SK-N-SH (cell line): Measurements from ENCODE around the gene PANK4. TPM values are rescaled to one million over a fixed set of nuclear protein-coding genes. Genes with fewer than 3 reads are reported as not detected.

Experiments used
- CTCF ChIA-PET: fragments of 300-600, 350-600 bp; formaldehyde crosslinking; extraction: SDS; loops from one replicate; lab custom pipeline; 2021; lab: Yijun Ruan, JAX
- POLR2A ChIA-PET: fragments of 350-600 bp; sonication (Branson Sonifier 250); formaldehyde crosslinking; extraction: SDS; loops from one replicate; lab custom pipeline; 2020; ENCODE audit warnings: antibody characterized with exemption, inconsistent platforms; lab: Yijun Ruan, JAX
- DNase-seq: peaks from one replicate; pipeline ENCODE4 v3.0.0; 2012
- H2AFZ ChIP-seq: fragments of 200-600 bp; sonication (generic); 2 replicates; pipeline ENCODE4 v1.8.1; 2016; ENCODE audit warnings: antibody characterized with exemption, mild to moderate bottlenecking, low read depth
- H3F3A ChIP-seq: fragments of 200-600 bp; sonication (generic); replicated peaks from 2 replicates; pipeline ENCODE3; 2016; ENCODE audit warnings: antibody characterized with exemption, mild to moderate bottlenecking; ENCODE audit not compliant: insufficient read depth
- H3K27ac ChIP-seq, 2 experiments: fragments of 200-500 bp in 1 of 2; fragments of 200-600 bp in 1 of 2; sonication (Bioruptor generic) in 1 of 2; sonication (generic), shearing (Covaris generic) in 1 of 2; 2 replicates each; pipeline versions ENCODE4 v1.5.1 to v1.6.1; 2014 to 2016; ENCODE audit warnings: low read depth in 2 of 2, inconsistent platforms in 1 of 2, low read length in 1 of 2, mild to moderate bottlenecking in 1 of 2, mixed read lengths in 1 of 2
- H3K27me3 ChIP-seq: fragments of 200-600 bp; sonication (generic), shearing (Covaris generic); 2 replicates; pipeline ENCODE4 v1.6.1; 2016; ENCODE audit warnings: mixed run types; ENCODE audit not compliant: insufficient read depth
- H3K36me3 ChIP-seq, 2 experiments: fragments of 200-500 bp in 1 of 2; fragments of 200-600 bp in 1 of 2; sonication (Bioruptor generic) in 1 of 2; sonication (generic) in 1 of 2; replicated peaks in 1 of 2; 2 replicates each; pipeline versions ENCODE3 to v1.5.1; 2014 to 2016; ENCODE audit warnings: low read length in 1 of 2, mild to moderate bottlenecking in 1 of 2; ENCODE audit not compliant: insufficient read depth in 2 of 2, control insufficient read depth in 1 of 2
- H3K4me1 ChIP-seq, 2 experiments: fragments of 200-500 bp in 1 of 2; fragments of 200-600 bp in 1 of 2; sonication (Bioruptor generic) in 1 of 2; sonication (generic), shearing (Covaris generic) in 1 of 2; 2 replicates each; pipeline versions ENCODE4 v1.5.1 to v1.6.1; 2014 to 2016; ENCODE audit warnings: low read depth in 1 of 2, low read length in 1 of 2, mixed run types in 1 of 2; ENCODE audit not compliant: insufficient read depth in 2 of 2, control insufficient read depth in 1 of 2
- H3K4me2 ChIP-seq: fragments of 200-600 bp; sonication (generic), shearing (Covaris generic); 2 replicates; pipeline ENCODE4 v1.6.1; 2017; ENCODE audit warnings: mixed run types
- H3K4me3 ChIP-seq, 2 experiments: fragments of 200-500 bp in 1 of 2; fragments of 200-600 bp in 1 of 2; sonication (Bioruptor generic) in 1 of 2; sonication (generic), shearing (Covaris generic) in 1 of 2; 2 replicates each; pipeline versions ENCODE4 v1.5.1 to v1.8.1; 2014 to 2016; ENCODE audit warnings: low read depth in 2 of 2, inconsistent platforms in 1 of 2, low read length in 1 of 2, mild to moderate bottlenecking in 1 of 2, mixed read lengths in 1 of 2, moderate library complexity in 1 of 2
- H3K79me2 ChIP-seq: fragments of 200-600 bp; sonication (generic); 2 replicates; pipeline ENCODE4 v1.8.1; 2017; ENCODE audit warnings: mild to moderate bottlenecking; ENCODE audit not compliant: insufficient read depth
- H3K9ac ChIP-seq: fragments of 200-600 bp; sonication (generic); 2 replicates; pipeline ENCODE4 v1.6.1; 2017; ENCODE audit warnings: mixed run types
- H3K9me2 ChIP-seq: fragments of 200-600 bp; sonication (generic); 2 replicates; pipeline ENCODE4 v1.6.1; 2017; ENCODE audit warnings: mixed run types
- H3K9me3 ChIP-seq: fragments of 200-600 bp; sonication (generic); 2 replicates; pipeline ENCODE4 v1.6.1; 2017; ENCODE audit warnings: mixed run types, mild to moderate bottlenecking, moderate library complexity
- H4K20me1 ChIP-seq: fragments of 200-600 bp; sonication (generic); 2 replicates; pipeline ENCODE4 v1.6.1; 2017; ENCODE audit warnings: mild to moderate bottlenecking, mixed run types; ENCODE audit not compliant: insufficient read depth
- CHD2 ChIP-seq: fragments of 150-350 bp; IDR thresholded peaks from 2 replicates; pipeline ENCODE4 v1.6.1; 2018; ENCODE audit warnings: low read length; ENCODE audit not compliant: partially characterized antibody
- EP300 ChIP-seq, 2 experiments: IDR thresholded peaks; 2 replicates each; pipeline versions ENCODE4 v1.4.0 to v1.6.1; 2012; ENCODE audit warnings: borderline replicate concordance in 1 of 2, low read depth in 1 of 2, low read length in 1 of 2
- FOXJ3 ChIP-seq: sonication (generic); formaldehyde crosslinking; IDR thresholded peaks from 2 replicates; pipeline ENCODE4 v1.5.1; 2020; ENCODE audit warnings: mild to moderate bottlenecking, missing genetic modification reagents
- GABPA ChIP-seq: IDR thresholded peaks from 2 replicates; pipeline ENCODE4 v1.4.0; 2012; ENCODE audit warnings: low read depth, mild to moderate bottlenecking
- GATA2 ChIP-seq: sonication (generic); formaldehyde crosslinking; IDR thresholded peaks from 2 replicates; pipeline ENCODE4 v1.5.0; 2020; ENCODE audit warnings: mild to moderate bottlenecking, missing genetic modification reagents
- JUND ChIP-seq: IDR thresholded peaks from 2 replicates; pipeline ENCODE4 v1.4.0; 2012
- MXI1 ChIP-seq: IDR thresholded peaks from 2 replicates; pipeline ENCODE4 v1.6.1; 2012; ENCODE audit warnings: mild to moderate bottlenecking, low read depth, low read length, improper control_type of control experiment
- NFIC ChIP-seq: IDR thresholded peaks from 2 replicates; pipeline ENCODE4 v1.4.0; 2012; ENCODE audit warnings: borderline replicate concordance
- NRF1 ChIP-seq: IDR thresholded peaks from 2 replicates; pipeline ENCODE4 v1.6.1; 2012; ENCODE audit warnings: low read depth, mild to moderate bottlenecking, low read length
- RAD21 ChIP-seq: IDR thresholded peaks from 2 replicates; pipeline ENCODE4 v1.6.1; 2012; ENCODE audit warnings: mild to moderate bottlenecking, low read length
- RFX5 ChIP-seq: IDR thresholded peaks from 2 replicates; pipeline ENCODE4 v1.6.1; 2012; ENCODE audit warnings: mild to moderate bottlenecking, improper control_type of control experiment, low read length
- RXRA ChIP-seq: IDR thresholded peaks from 2 replicates; pipeline ENCODE4 v1.4.0; 2012; ENCODE audit warnings: low read depth, mild to moderate bottlenecking, borderline replicate concordance
- SMC3 ChIP-seq: IDR thresholded peaks from 2 replicates; pipeline ENCODE4 v1.6.1; 2012; ENCODE audit warnings: low read depth, low read length, improper control_type of control experiment
- TAF1 ChIP-seq: IDR thresholded peaks from 2 replicates; pipeline ENCODE4 v1.6.1; 2012; ENCODE audit warnings: low read depth, mild to moderate bottlenecking, low read length, moderate library complexity, borderline replicate concordance
- TCF12 ChIP-seq: IDR thresholded peaks from 2 replicates; pipeline ENCODE4 v1.4.0; 2012
- YY1 ChIP-seq: IDR thresholded peaks from 2 replicates; pipeline ENCODE4 v1.4.0; 2012; ENCODE audit warnings: low read depth, mild to moderate bottlenecking
- WGBS: methylation state at CpG from one replicate; pipeline ENCODE4 v1.1.6; 2017; ENCODE audit warnings: low lambda C conversion rate; 5-methylcytosine and 5-hydroxymethylcytosine counted together
- polyA plus RNA-seq, 3 experiments: library from polyadenylated mRNA; depleted of rRNA; stranded (reverse); fragments of >200 nt; gene quantifications; 2 replicates each; pipeline ENCODE4 v1.2.3, GENCODE V29; 2012
- TF ChIP-seq, protein P1 (sequence below): fragments of 150-350 bp; IDR thresholded peaks from 2 replicates; pipeline ENCODE4 v1.6.1; 2016; ENCODE audit warnings: mild to moderate bottlenecking, low read depth, low read length
- TF ChIP-seq, protein P2 (sequence below): IDR thresholded peaks from 2 replicates; pipeline ENCODE4 v1.6.1; 2012; ENCODE audit warnings: mild to moderate bottlenecking, low read depth, low read length, moderate library complexity
- TF ChIP-seq, protein P3 (sequence below): IDR thresholded peaks from 2 replicates; pipeline ENCODE4 v1.4.0; 2012; ENCODE audit warnings: low read depth, borderline replicate concordance
- TF ChIP-seq, protein P4 (sequence below): IDR thresholded peaks from 2 replicates; pipeline ENCODE4 v1.4.0; 2012; ENCODE audit warnings: low read depth, borderline replicate concordance

Gene PANK4
- polyA plus RNA-seq, 1 of the 3 experiments (the other 2 are of a cell fraction): 16.6 TPM

GRCh38 chr1:2535455-2535854, 9.1 kb upstream of the PANK4 start:
- Histone ChIP-seq H4K20me1 (no peaks in the 10 kb centered on the region), H3K4me1 (peaks cover 0 to 9% of the 10 kb centered on the region in 2 experiments; a peak in 1 of 4 replicates), H3K36me3 (no peaks in the 10 kb centered on the region), H3F3A (no peaks in the 10 kb centered on the region), H3K4me2 (no peak overlapping the region), H3K27ac (no peak overlapping the region), H3K79me2 (no peaks in the 10 kb centered on the region), H3K9me3 (no peaks in the 10 kb centered on the region), H3K9me2 (no peaks in the 10 kb centered on the region), H3K27me3 (peaks cover 6% of the 10 kb centered on the region; the same call in 1 of the 2 replicates), H2AFZ (no peak overlapping the region), H3K9ac (no peak overlapping the region), H3K4me3 (no peak overlapping the region)
- no peak for DNase-seq
- TF ChIP-seq, protein P1, sequence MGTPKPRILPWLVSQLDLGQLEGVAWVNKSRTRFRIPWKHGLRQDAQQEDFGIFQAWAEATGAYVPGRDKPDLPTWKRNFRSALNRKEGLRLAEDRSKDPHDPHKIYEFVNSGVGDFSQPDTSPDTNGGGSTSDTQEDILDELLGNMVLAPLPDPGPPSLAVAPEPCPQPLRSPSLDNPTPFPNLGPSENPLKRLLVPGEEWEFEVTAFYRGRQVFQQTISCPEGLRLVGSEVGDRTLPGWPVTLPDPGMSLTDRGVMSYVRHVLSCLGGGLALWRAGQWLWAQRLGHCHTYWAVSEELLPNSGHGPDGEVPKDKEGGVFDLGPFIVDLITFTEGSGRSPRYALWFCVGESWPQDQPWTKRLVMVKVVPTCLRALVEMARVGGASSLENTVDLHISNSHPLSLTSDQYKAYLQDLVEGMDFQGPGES: no peak
- TF ChIP-seq JUND (no peak), TAF1 (no peak), GABPA (no peak), RXRA (no peak), NRF1 (no peak), TCF12 (no peak), RAD21 (no peak), FOXJ3 (CRISPR knock-in tag) (no peak), YY1 (no peak), CHD2 (no peak), NFIC (no peak), RFX5 (no peak), MXI1 (no peak), GATA2 (CRISPR knock-in tag) (no peak), SMC3 (no peak), EP300 (IDR thresholded peaks at IDR 0.05; ENCODE audit: borderline replicate concordance in 1 of 2, low read depth in 1 of 2, low read length in 1 of 2) (no peak)
- TF ChIP-seq, protein P2, sequence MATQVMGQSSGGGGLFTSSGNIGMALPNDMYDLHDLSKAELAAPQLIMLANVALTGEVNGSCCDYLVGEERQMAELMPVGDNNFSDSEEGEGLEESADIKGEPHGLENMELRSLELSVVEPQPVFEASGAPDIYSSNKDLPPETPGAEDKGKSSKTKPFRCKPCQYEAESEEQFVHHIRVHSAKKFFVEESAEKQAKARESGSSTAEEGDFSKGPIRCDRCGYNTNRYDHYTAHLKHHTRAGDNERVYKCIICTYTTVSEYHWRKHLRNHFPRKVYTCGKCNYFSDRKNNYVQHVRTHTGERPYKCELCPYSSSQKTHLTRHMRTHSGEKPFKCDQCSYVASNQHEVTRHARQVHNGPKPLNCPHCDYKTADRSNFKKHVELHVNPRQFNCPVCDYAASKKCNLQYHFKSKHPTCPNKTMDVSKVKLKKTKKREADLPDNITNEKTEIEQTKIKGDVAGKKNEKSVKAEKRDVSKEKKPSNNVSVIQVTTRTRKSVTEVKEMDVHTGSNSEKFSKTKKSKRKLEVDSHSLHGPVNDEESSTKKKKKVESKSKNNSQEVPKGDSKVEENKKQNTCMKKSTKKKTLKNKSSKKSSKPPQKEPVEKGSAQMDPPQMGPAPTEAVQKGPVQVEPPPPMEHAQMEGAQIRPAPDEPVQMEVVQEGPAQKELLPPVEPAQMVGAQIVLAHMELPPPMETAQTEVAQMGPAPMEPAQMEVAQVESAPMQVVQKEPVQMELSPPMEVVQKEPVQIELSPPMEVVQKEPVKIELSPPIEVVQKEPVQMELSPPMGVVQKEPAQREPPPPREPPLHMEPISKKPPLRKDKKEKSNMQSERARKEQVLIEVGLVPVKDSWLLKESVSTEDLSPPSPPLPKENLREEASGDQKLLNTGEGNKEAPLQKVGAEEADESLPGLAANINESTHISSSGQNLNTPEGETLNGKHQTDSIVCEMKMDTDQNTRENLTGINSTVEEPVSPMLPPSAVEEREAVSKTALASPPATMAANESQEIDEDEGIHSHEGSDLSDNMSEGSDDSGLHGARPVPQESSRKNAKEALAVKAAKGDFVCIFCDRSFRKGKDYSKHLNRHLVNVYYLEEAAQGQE: no peak
- TF ChIP-seq, protein P3, sequence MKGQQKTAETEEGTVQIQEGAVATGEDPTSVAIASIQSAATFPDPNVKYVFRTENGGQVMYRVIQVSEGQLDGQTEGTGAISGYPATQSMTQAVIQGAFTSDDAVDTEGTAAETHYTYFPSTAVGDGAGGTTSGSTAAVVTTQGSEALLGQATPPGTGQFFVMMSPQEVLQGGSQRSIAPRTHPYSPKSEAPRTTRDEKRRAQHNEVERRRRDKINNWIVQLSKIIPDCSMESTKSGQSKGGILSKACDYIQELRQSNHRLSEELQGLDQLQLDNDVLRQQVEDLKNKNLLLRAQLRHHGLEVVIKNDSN: no peak
- TF ChIP-seq, protein P4, sequence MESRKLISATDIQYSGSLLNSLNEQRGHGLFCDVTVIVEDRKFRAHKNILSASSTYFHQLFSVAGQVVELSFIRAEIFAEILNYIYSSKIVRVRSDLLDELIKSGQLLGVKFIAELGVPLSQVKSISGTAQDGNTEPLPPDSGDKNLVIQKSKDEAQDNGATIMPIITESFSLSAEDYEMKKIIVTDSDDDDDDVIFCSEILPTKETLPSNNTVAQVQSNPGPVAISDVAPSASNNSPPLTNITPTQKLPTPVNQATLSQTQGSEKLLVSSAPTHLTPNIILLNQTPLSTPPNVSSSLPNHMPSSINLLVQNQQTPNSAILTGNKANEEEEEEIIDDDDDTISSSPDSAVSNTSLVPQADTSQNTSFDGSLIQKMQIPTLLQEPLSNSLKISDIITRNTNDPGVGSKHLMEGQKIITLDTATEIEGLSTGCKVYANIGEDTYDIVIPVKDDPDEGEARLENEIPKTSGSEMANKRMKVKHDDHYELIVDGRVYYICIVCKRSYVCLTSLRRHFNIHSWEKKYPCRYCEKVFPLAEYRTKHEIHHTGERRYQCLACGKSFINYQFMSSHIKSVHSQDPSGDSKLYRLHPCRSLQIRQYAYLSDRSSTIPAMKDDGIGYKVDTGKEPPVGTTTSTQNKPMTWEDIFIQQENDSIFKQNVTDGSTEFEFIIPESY: no peak
- WGBS: 79% methylated on average over 11 of the region's 27 CpGs
- CTCF ChIA-PET: interaction anchor here (3.9 to 7.7 kb wide), 2 partner anchors 9 to 13 kb away, joined by 21 to 35 read pairs; no protein-coding TSS in a partner anchor
- POLR2A ChIA-PET: interaction anchor here (0.8 to 1.1 kb wide), 3 partner anchors 8 to 29 kb away, joined by 3 read pairs; partner anchors contain the start of gene PANK4
